ENCODE measurements around the gene RIPK4. TPM values are rescaled to one million over a fixed set of nuclear protein-coding genes. Genes with fewer than 3 reads are reported as not detected.

The RIPK4 gene
- total and polyA plus RNA-seq, 2 of the 13 experiments (the other 11 are each of a cell fraction or from before 2014, with no cell fraction given) = 3.1 to 4.9 TPM

DNA sequence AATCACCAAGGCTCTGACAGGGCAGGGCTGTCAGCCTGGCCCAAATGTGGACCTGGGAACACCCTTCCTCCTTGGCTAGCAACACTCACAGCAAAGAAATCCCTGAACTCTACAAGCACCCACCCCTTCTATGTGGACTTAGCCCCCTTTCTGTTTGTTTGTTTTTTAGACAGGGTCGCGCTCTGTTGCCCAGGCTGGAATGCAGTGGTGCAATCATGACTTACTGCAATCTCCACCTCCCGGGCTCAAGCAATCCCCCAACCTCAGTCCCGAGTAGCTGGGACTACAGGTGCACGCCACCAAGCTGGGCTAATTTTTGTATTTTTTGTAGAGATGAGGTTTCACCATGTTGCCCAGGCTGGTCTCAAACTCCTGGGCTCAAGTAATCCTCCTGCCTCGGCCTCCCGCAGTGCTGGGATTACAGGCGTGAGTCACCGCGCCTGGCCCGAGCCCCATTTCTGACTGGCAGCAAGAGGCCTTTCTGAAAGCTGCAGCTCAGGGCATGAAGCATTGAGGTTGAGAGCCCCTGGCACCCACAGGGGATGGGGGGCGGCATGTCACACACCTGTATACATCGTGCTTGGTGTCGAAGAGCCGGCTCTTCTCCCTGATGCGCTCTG, 16.2 kb downstream of the RIPK4 start (continued):
- TF ChIP-seq, protein P1, sequence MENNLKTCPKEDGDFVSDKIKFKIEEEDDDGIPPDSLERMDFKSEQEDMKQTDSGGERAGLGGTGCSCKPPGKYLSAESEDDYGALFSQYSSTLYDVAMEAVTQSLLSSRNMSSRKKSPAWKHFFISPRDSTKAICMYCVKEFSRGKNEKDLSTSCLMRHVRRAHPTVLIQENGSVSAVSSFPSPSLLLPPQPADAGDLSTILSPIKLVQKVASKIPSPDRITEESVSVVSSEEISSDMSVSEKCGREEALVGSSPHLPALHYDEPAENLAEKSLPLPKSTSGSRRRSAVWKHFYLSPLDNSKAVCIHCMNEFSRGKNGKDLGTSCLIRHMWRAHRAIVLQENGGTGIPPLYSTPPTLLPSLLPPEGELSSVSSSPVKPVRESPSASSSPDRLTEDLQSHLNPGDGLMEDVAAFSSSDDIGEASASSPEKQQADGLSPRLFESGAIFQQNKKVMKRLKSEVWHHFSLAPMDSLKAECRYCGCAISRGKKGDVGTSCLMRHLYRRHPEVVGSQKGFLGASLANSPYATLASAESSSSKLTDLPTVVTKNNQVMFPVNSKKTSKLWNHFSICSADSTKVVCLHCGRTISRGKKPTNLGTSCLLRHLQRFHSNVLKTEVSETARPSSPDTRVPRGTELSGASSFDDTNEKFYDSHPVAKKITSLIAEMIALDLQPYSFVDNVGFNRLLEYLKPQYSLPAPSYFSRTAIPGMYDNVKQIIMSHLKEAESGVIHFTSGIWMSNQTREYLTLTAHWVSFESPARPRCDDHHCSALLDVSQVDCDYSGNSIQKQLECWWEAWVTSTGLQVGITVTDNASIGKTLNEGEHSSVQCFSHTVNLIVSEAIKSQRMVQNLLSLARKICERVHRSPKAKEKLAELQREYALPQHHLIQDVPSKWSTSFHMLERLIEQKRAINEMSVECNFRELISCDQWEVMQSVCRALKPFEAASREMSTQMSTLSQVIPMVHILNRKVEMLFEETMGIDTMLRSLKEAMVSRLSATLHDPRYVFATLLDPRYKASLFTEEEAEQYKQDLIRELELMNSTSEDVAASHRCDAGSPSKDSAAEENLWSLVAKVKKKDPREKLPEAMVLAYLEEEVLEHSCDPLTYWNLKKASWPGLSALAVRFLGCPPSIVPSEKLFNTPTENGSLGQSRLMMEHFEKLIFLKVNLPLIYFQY (CRISPR knock-in tag; IDR thresholded peaks at IDR 0.05; ENCODE audit: borderline replicate concordance) = 0 out of 2 replicates have a peak, but pooled peaks have one; percentile 27
- no peak for TF ChIP-seq MIER2 (CRISPR knock-in tag; IDR thresholded peaks at IDR 0.05)
- no peak for TF ChIP-seq JUND (CRISPR knock-in tag; IDR thresholded peaks at IDR 0.05)
- TF ChIP-seq FOXC1 (CRISPR knock-in tag; IDR thresholded peaks at IDR 0.05; ENCODE audit: borderline replicate concordance) = peak; percentile 40; the same call in 1 of the 2 replicates
- TF ChIP-seq, protein P2, sequence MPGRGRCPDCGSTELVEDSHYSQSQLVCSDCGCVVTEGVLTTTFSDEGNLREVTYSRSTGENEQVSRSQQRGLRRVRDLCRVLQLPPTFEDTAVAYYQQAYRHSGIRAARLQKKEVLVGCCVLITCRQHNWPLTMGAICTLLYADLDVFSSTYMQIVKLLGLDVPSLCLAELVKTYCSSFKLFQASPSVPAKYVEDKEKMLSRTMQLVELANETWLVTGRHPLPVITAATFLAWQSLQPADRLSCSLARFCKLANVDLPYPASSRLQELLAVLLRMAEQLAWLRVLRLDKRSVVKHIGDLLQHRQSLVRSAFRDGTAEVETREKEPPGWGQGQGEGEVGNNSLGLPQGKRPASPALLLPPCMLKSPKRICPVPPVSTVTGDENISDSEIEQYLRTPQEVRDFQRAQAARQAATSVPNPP (CRISPR knock-in tag; IDR thresholded peaks at IDR 0.05) = no peak
- TF ChIP-seq ATF7 (IDR thresholded peaks at IDR 0.05) = no peak
- peak; percentile 60; the same call in 1 of the 2 replicates for TF ChIP-seq ATF7 (CRISPR knock-in tag; IDR thresholded peaks at IDR 0.05)
- no peak for TF ChIP-seq ZKSCAN5 (CRISPR knock-in tag; IDR thresholded peaks at IDR 0.05)
- no peak for TF ChIP-seq RBM22 (optimal IDR thresholded peaks at IDR 0.05; ENCODE audit: low read length)
- TF ChIP-seq, protein P3, sequence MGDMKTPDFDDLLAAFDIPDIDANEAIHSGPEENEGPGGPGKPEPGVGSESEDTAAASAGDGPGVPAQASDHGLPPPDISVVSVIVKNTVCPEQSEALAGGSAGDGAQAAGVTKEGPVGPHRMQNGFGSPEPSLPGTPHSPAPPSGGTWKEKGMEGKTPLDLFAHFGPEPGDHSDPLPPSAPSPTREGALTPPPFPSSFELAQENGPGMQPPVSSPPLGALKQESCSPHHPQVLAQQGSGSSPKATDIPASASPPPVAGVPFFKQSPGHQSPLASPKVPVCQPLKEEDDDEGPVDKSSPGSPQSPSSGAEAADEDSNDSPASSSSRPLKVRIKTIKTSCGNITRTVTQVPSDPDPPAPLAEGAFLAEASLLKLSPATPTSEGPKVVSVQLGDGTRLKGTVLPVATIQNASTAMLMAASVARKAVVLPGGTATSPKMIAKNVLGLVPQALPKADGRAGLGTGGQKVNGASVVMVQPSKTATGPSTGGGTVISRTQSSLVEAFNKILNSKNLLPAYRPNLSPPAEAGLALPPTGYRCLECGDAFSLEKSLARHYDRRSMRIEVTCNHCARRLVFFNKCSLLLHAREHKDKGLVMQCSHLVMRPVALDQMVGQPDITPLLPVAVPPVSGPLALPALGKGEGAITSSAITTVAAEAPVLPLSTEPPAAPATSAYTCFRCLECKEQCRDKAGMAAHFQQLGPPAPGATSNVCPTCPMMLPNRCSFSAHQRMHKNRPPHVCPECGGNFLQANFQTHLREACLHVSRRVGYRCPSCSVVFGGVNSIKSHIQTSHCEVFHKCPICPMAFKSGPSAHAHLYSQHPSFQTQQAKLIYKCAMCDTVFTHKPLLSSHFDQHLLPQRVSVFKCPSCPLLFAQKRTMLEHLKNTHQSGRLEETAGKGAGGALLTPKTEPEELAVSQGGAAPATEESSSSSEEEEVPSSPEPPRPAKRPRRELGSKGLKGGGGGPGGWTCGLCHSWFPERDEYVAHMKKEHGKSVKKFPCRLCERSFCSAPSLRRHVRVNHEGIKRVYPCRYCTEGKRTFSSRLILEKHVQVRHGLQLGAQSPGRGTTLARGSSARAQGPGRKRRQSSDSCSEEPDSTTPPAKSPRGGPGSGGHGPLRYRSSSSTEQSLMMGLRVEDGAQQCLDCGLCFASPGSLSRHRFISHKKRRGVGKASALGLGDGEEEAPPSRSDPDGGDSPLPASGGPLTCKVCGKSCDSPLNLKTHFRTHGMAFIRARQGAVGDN (CRISPR knock-in tag; IDR thresholded peaks at IDR 0.05) = peak; percentile 53
- TF ChIP-seq, protein P4, sequence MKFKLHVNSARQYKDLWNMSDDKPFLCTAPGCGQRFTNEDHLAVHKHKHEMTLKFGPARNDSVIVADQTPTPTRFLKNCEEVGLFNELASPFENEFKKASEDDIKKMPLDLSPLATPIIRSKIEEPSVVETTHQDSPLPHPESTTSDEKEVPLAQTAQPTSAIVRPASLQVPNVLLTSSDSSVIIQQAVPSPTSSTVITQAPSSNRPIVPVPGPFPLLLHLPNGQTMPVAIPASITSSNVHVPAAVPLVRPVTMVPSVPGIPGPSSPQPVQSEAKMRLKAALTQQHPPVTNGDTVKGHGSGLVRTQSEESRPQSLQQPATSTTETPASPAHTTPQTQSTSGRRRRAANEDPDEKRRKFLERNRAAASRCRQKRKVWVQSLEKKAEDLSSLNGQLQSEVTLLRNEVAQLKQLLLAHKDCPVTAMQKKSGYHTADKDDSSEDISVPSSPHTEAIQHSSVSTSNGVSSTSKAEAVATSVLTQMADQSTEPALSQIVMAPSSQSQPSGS (CRISPR knock-in tag; IDR thresholded peaks at IDR 0.05) = peak; percentile 61; the same call in 1 of the 2 replicates
- TF ChIP-seq, protein P5, sequence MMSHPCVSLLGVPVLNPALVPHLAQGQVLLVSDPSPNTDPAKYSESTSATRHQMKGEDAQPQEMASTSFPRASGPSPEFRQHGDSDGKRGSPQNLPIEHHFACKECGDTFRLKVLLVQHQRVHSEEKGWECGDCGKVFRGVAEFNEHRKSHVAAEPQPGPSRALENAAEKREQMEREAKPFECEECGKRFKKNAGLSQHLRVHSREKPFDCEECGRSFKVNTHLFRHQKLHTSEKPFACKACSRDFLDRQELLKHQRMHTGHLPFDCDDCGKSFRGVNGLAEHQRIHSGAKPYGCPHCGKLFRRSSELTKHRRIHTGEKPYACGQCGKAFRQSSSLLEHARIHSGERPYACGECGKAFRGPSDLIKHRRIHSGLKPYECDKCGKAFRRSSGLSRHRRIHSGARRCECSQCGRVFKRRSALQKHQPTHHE (CRISPR knock-in tag; IDR thresholded peaks at IDR 0.05; ENCODE audit: borderline replicate concordance) = no peak
- TF ChIP-seq SP140L (CRISPR knock-in tag; IDR thresholded peaks at IDR 0.05; ENCODE audit: borderline replicate concordance) = no peak
- TF ChIP-seq ZFP36L2 (CRISPR knock-in tag; IDR thresholded peaks at IDR 0.05) = no peak
- no peak for TF ChIP-seq SNAPC2 (CRISPR knock-in tag; IDR thresholded peaks at IDR 0.05)
- no peak for TF ChIP-seq HOXD1 (CRISPR knock-in tag; IDR thresholded peaks at IDR 0.05)
